HG03025 (cell line): ENCODE results near the gene PCDHGA9.
"Not testable (repeated sequence)": the region's sequence is repeated elsewhere in the genome, so short reads cannot be mapped to it uniquely, and the experiment has no call there.

Experiments used
- ATAC-seq: cut with Tn5 transposase; IDR thresholded peaks from one replicate; pipeline ENCODE4 v1.9.1; 2021; ENCODE audit warnings: mild to moderate bottlenecking, moderate library complexity; ENCODE audit not compliant: unreplicated experiment, low FRiP score

PCDHGA9 gene

GRCh38 chr5:141383345-141383744 lies 19.2 kb upstream of the PCDHGA9 start:
- no peak for ATAC-seq

- ATAC-seq, result no peak
Measured at GRCh38 chr5:141384471-141385267, 17.9 kb upstream of the PCDHGA9 start.

DNA sequence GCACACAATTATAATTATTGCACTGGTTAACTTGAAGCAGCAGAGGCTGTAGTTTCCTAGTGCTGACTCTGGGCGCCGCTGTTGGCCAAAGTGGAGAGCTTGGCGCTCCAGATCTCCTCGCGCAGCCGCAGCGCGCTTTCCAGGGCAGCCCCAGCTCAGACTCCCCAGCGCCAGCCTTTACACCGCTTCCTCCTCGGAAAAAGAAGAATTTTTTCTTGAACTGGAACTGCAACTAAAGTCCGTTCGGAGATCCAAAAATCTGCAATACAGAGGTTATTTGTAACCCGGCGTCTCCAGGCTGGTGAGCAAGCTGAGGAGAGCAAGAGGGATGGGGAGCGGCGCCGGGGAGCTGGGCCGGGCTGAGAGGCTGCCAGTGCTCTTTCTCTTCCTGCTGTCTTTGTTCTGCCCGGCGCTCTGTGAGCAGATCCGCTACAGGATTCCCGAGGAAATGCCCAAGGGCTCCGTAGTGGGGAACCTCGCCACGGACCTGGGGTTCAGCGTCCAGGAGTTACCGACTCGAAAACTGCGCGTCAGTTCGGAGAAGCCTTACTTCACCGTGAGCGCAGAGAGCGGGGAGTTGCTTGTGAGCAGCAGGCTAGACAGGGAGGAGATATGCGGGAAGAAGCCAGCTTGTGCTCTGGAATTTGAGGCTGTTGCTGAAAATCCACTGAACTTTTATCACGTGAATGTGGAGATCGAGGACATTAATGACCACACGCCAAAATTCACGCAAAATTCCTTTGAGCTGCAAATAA lies 14.8 kb upstream of the PCDHGA9 start, which contains the start of gene PCDHGB4:
TSS of gene PCDHGB4 (plus strand) at position 142 of the 755 bp plus-strand sequence. CDS start at position 329, 187 bp downstream.
- not testable (repeated sequence) for ATAC-seq

- ATAC-seq, result no peak
Measured at GRCh38 chr5:141388661-141389060, 13.9 kb upstream of the PCDHGA9 start.

GRCh38 chr5:141389153-141390042 lies 13.2 kb upstream of the PCDHGA9 start:
- ATAC-seq, result no peak

DNA sequence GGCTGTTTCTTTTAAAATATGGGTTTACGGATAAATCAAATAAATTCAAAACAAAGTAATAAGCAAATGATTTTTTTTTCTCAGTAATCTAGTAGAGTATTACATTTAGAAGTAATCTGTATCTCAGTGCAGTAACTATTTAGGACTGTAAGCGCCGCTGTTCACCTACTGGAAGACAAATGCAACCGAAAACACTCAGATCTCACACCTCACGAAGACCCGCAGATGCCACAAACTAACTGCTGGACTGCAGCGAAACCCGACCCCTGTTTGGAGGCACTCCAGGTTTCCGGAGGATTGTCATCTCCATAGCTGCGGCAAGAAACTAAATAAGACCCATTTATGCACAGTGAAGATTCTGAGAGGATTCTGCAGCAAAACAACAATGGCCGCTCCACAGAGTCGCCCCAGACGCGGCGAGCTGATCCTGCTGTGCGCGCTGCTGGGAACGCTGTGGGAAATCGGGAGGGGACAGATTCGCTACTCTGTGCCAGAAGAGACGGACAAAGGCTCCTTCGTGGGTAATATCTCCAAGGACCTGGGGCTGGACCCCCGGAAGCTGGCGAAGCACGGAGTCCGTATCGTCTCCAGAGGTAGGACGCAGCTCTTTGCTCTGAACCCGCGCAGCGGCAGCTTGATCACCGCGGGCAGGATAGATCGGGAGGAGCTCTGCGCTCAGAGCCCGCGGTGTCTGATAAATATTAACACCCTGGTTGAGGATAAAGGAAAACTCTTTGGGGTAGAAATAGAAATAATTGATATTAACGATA lies 10.0 kb upstream of the PCDHGA9 start, which contains the start of gene PCDHGA8:
TSS of gene PCDHGA8 (plus strand) at position 205 of the 770 bp plus-strand sequence. CDS start at position 386, 181 bp downstream.
- no peak for ATAC-seq

DNA sequence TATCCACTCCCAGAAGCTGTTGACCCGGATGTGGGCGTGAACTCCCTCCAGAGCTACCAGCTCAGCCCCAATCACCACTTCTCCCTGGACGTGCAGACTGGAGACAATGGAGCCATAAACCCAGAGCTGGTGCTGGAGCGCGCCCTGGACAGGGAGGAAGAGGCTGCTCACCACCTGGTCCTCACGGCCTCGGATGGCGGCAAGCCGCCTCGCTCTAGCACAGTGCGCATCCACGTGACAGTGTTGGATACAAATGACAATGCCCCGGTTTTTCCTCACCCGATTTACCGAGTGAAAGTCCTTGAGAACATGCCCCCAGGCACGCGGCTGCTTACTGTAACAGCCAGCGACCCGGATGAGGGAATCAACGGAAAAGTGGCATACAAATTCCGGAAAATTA lies 9.3 kb upstream of the PCDHGA9 start:
- no peak for ATAC-seq

DNA sequence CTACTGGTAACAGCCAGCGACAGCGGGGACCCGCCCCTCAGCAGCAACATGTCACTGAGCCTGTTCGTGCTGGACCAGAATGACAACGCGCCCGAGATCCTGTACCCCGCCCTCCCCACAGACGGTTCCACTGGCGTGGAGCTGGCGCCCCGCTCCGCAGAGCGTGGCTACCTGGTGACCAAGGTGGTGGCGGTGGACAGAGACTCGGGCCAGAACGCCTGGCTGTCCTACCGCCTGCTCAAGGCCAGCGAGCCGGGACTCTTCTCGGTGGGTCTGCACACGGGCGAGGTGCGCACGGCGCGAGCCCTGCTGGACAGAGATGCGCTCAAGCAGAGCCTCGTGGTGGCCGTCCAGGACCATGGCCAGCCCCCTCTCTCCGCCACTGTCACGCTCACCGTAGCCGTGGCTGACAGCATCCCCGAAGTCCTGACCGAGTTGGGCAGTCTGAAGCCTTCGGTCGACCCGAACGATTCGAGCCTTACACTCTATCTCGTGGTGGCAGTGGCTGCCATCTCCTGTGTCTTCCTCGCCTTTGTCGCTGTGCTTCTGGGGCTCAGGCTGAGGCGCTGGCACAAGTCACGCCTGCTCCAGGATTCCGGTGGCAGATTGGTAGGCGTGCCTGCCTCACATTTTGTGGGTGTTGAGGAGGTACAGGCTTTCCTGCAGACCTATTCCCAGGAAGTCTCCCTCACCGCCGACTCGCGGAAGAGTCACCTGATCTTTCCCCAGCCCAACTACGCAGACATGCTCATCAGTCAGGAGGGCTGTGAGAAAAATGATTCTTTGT lies 8.0 kb upstream of the PCDHGA9 start:
- not testable (repeated sequence) for ATAC-seq

DNA sequence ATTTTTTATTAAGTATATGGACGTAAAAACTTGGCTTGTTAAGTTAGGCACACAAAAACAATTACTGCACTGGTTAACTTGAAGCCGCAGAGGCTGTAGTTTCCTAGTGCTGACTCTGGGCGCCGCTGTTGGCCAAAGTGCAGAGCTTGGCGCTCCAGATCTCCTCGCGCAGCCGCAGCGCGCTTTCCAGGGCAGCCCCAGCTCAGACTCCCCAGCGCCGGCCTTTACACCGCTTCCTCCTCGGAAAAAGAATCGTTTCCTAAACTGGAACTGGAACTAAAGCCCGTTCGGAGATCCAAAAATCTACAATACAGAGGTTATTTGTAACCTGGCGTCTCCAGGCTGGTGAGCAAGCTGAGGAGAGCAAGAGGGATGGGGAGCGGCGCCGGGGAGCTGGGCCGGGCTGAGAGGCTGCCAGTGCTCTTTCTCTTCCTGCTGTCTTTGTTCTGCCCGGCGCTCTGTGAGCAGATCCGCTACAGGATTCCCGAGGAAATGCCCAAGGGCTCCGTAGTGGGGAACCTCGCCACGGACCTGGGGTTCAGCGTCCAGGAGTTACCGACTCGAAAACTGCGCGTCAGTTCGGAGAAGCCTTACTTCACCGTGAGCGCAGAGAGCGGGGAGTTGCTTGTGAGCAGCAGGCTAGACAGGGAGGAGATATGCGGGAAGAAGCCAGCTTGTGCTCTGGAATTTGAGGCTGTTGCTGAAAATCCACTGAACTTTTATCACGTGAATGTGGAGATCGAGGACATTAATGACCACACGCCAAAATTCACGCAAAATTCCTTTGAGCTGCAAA lies 4.6 kb upstream of the PCDHGA9 start, which contains the start of gene PCDHGB5:
TSS of gene PCDHGB5 (plus strand) at position 192 of the 796 bp plus-strand sequence. CDS start at position 373, 181 bp downstream.
- ATAC-seq, result not testable (repeated sequence)

DNA sequence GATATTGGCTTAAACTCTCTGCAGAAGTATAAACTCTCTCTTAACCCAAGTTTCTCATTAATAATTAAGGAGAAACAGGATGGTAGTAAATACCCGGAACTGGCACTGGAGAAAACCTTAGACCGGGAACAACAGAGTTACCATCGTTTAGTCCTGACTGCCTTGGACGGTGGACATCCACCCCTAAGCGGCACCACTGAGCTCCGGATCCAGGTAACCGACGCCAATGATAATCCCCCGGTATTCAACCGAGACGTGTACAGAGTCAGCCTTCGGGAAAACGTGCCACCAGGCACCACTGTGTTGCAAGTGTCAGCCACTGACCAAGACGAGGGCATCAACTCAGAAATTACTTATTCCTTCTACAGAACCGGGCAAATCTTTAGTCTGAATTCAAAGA lies 4.0 kb upstream of the PCDHGA9 start:
- ATAC-seq, result no peak

GRCh38 chr5:141399555-141400258 lies 2.9 kb upstream of the PCDHGA9 start:
- no peak for ATAC-seq

GRCh38 chr5:141403387-141403786 lies 809 bp downstream of the PCDHGA9 start:
- ATAC-seq, result no peak

- not testable (repeated sequence) for ATAC-seq
Measured at GRCh38 chr5:141407790-141408505, 5.4 kb downstream of the PCDHGA9 start, which contains the start of gene PCDHGB6. PCDHGB6 (plus strand) TSS chr5:141408021; CDS start chr5:141408203, 182 bp downstream.

- ATAC-seq, result no peak
Measured at GRCh38 chr5:141409598-141410306, 7.2 kb downstream of the PCDHGA9 start.

DNA sequence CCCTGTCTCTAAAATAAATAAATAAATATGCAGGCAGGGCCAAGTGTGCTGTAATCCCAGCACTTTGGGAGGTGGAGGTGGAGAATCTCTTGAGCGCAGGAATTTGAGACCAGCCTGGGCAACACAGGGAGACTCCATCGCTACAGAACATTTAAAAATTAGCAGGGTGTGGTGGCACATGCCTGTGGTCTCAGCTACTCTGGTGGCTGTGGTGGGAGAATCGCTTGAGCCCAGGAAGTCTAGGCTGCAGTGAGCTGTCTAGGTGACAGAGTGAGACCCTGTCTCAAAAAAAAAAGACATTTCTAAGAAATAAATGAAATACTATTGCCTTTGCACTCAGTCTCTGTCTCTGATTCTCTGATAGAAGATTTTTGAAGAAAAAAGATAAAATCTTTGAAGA lies 9.0 kb downstream of the PCDHGA9 start:
- no peak for ATAC-seq
